Activated CD4-positive, alpha-beta T cell treated with anti-CD3 and anti-CD28 coated beads, Interleukin-2, amount 10 ng/mL, durations not matched to agents 7 days and 5 days (primary cell): ENCODE data around the gene COPS6. TPM values are rescaled to one million over a fixed set of nuclear protein-coding genes. Genes with fewer than 3 reads are reported as not detected.

Experiments
- CTCF ChIA-PET: fragments of 350-600 bp; sonication (Branson Sonifier 250); formaldehyde crosslinking; loops from one replicate; lab custom pipeline; 2021; ENCODE audit warnings: antibody characterized with exemption; lab: Charles Lee
- POLR2A ChIA-PET: fragments of 350-600 bp; sonication (Branson Sonifier 250); formaldehyde crosslinking; loops from one replicate; lab custom pipeline; 2021; ENCODE audit warnings: antibody characterized with exemption; lab: Charles Lee
- DNase-seq: peaks from one replicate; pipeline ENCODE4 v3.0.0-alpha.2; 2020
- H3K27ac Mint-ChIP-seq: one replicate; pipeline ENCODE4 v1.8.0; 2021; ENCODE audit warnings: mild to moderate bottlenecking, moderate library complexity, mixed read lengths
- H3K27me3 Mint-ChIP-seq: one replicate; pipeline ENCODE4 v1.8.0; 2021; ENCODE audit warnings: mixed read lengths
- H3K36me3 Mint-ChIP-seq: one replicate; pipeline ENCODE4 v1.8.0; 2021; ENCODE audit warnings: low read depth, mixed read lengths
- H3K4me1 Mint-ChIP-seq: one replicate; pipeline ENCODE4 v1.8.0; 2021; ENCODE audit warnings: mixed read lengths
- H3K4me3 Mint-ChIP-seq: one replicate; pipeline ENCODE4 v1.8.0; 2021; ENCODE audit warnings: mild to moderate bottlenecking, moderate library complexity, mixed read lengths
- H3K9me3 Mint-ChIP-seq: one replicate; pipeline ENCODE4 v1.8.0; 2021; ENCODE audit warnings: mixed read lengths
- total RNA-seq, 2 experiments: library from RNA; stranded (reverse); gene quantifications; one replicate each; pipeline ENCODE4 v1.2.3, GENCODE V29; 2021

COPS6 gene
- total RNA-seq: 10 to 100 TPM; 80.6 to 97.1 TPM

- Mint-ChIP-seq H3K27me3 (peaks cover 3% of the 10 kb centered on the region), H3K36me3 (peaks cover 43% of the 10 kb centered on the region), H3K4me1 (peaks cover 45% of the 10 kb centered on the region), H3K4me3 (peak within 1 kb of the TSS; percentile 89), H3K27ac (peak within 1 kb of the TSS; percentile 91), H3K9me3 (no peaks in the 10 kb centered on the region)
- CTCF ChIA-PET: interaction anchor here (0.6 to 0.9 kb wide), 3 partner anchors 8 to 14 kb away, joined by 3 read pairs; partner anchors contain the start of gene MCM7
- POLR2A ChIA-PET: interaction anchor here (1.5 kb wide), 1 partner anchor 11 kb away, joined by 4 read pairs; no protein-coding TSS in a partner anchor
- DNase-seq: peak; percentile 85
Observed at GRCh38 chr7:100088621-100089457, at the start of gene COPS6. COPS6 (plus strand) TSS chr7:100088969; CDS start chr7:100088991, 22 bp downstream.

GRCh38 chr7:100040575-100040974 lies 48.2 kb upstream of the COPS6 start:
- ChIA-PET POLR2A (no interaction called here), CTCF (no interaction called here)

DNA sequence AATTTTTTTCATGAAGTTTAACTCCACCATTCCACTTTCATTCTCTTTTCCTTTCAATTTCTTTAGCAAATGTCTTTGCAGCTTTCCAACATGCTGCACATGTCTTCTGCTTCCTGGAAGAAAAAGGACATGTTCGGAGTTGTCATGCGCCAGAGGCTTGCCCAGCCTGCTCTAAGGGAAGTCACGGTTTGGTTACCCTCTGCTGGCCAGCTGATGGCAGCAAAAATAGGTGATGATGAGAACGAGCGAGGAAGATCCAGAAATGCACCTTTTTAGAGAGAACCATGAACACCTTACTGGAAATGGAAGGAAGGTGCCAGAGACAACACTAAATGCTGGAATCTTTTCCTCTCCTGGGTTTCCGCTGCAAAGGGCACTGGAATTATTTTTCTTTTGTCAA lies 44.1 kb upstream of the COPS6 start:
- DNase-seq: peak; percentile 25
- no peaks in the 10 kb centered on the region for H3K27me3 Mint-ChIP-seq
- no peaks in the 10 kb centered on the region for H3K9me3 Mint-ChIP-seq
- H3K36me3 Mint-ChIP-seq: peaks cover 6% of the 10 kb centered on the region
- peaks cover 28% of the 10 kb centered on the region for H3K4me1 Mint-ChIP-seq
- no peak overlapping the region for H3K4me3 Mint-ChIP-seq
- POLR2A ChIA-PET: no interaction called here
- no peak overlapping the region for H3K27ac Mint-ChIP-seq
- CTCF ChIA-PET: interaction anchor here (1.0 kb wide), 1 partner anchor 8 kb away, joined by 3 read pairs; no protein-coding TSS in a partner anchor

More at GRCh38 chr7:100040575-100040974, 48.2 kb upstream of the COPS6 start:
- H3K4me1 Mint-ChIP-seq: peaks cover 20% of the 10 kb centered on the region
- H3K9me3 Mint-ChIP-seq: no peaks in the 10 kb centered on the region
- H3K4me3 Mint-ChIP-seq: no peak overlapping the region
- DNase-seq: no peak
- no peak overlapping the region for H3K27ac Mint-ChIP-seq
- H3K36me3 Mint-ChIP-seq: peaks cover 26% of the 10 kb centered on the region
- H3K27me3 Mint-ChIP-seq: no peaks in the 10 kb centered on the region

DNA sequence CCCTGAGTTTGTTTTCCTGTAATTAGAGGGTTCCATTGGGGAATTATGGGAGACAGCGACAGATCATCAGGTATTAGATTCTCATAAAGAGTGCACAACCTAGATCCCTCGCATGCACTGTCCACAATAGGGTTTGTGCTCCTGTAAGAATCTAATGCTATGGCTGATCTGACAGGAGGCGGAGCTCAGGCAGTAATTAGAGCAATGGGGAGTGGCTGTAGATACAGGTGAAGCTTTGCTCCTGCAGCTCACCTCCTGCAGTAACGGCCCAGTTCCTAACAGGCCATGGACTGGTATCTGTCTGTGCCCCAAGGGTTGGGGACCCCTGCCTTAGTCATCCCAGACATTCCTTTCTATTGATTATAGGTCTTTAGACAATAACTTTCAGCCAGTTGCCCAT lies 40.1 kb upstream of the COPS6 start:
- Mint-ChIP-seq H3K27me3 (no peaks in the 10 kb centered on the region), H3K9me3 (no peaks in the 10 kb centered on the region), H3K4me1 (peaks cover 30% of the 10 kb centered on the region), H3K4me3 (peak overlapping the region; percentile 87), H3K27ac (peak overlapping the region; percentile 97), H3K36me3 (no peaks in the 10 kb centered on the region)
- ChIA-PET POLR2A (no interaction called here), CTCF (interaction anchor here (1.2 to 1.8 kb wide), 2 partner anchors 52 to 72 kb away, joined by 3 to 5 read pairs; partner anchors contain the start of genes AP4M1 and MCM7)
- peak; percentile 8 for DNase-seq

DNA sequence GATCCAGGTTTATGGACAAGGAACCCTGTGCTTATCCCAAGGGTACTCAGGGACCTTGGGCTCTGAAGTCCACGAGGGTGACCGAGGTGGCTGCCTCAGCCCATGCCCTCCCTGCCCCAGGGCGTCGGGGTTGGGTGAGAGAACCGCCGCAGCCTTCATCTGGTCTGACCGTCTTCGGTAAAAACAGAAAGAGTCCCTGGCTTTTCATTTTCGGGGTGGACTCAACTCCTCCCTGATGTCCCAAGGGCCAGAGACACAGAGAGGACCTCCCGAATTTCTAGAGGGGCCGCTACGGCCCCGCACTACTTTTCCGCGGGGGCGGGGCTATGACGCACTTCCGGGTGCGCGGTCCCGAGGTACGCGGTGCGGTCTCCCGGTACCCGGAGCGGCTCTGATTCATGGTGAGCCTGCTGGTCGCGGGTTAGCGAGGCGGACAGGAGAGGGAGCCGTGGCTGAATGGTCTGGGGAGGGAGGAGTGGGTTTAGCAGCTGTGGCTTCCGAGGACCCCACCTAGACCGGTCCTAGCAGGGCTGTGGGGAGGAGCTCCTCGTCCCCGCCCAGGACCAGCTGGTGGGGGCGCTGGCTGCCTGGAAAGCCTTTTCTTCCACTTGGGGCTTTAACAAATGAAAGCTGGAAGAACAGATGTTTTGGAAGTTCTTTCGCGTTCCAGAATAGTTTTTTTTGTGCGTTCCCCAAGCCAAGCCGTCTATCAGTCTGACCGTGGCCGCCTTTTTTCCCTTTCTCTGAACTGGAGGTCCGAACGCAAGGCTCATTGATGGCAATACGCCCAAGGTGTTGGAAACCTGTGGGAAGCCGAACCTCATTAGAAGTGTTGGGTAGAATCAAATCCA lies 39.1 kb upstream of the COPS6 start, which contains the start of gene ZSCAN21:
ZSCAN21 (plus strand) TSS at position 334 of the 851 bp plus-strand sequence. CDS start 7,233 bp downstream, outside the sequence.
- H3K9me3 Mint-ChIP-seq: no peaks in the 10 kb centered on the region
- H3K36me3 Mint-ChIP-seq: no peaks in the 10 kb centered on the region
- H3K4me3 Mint-ChIP-seq: peak within 1 kb of the TSS; percentile 87
- H3K27me3 Mint-ChIP-seq: no peaks in the 10 kb centered on the region
- ChIA-PET CTCF (interaction anchor here (0.6 to 1.8 kb wide), 7 partner anchors 10 to 73 kb away, joined by 3 to 5 read pairs (median 4); partner anchors contain the start of genes AP4M1 and MCM7), POLR2A (no interaction called here)
- H3K4me1 Mint-ChIP-seq: peaks cover 30% of the 10 kb centered on the region
- peak within 1 kb of the TSS; percentile 97 for H3K27ac Mint-ChIP-seq
- DNase-seq: peak; percentile 79

DNA sequence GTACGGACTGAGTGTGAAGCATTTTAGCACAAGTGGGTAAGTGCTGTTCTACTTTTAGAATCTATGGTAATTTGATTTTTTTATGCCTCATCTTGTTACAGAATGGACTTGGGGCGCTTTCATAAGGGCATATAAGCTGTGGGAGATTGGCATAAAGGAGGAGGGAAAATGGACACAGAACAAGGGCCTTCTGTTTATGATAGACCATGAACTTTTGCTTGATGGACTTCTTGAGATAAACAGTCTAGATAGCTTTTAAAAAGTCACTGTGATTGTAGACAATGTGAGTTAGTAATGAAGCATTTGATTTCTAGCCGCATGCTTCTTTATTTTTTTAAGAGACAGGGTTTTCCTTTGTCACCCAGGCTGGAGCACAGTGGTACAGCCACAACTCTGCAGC lies 37.2 kb upstream of the COPS6 start:
- Mint-ChIP-seq H3K4me3 (peak overlapping the region; percentile 15), H3K4me1 (peaks cover 28% of the 10 kb centered on the region), H3K27me3 (no peaks in the 10 kb centered on the region), H3K27ac (no peak overlapping the region), H3K9me3 (no peaks in the 10 kb centered on the region), H3K36me3 (no peaks in the 10 kb centered on the region)
- no peak for DNase-seq
- ChIA-PET CTCF (interaction anchor here (1.3 to 1.8 kb wide), 4 partner anchors 12 to 58 kb away, joined by 4 to 6 read pairs (median 5); no protein-coding TSS in a partner anchor), POLR2A (no interaction called here)

- peak; percentile 64 for DNase-seq
Observed at GRCh38 chr7:100053215-100053614, 35.6 kb upstream of the COPS6 start.

GRCh38 chr7:100057006-100057405 lies 31.8 kb upstream of the COPS6 start:
- DNase-seq: no peak
- H3K27ac Mint-ChIP-seq: no peak overlapping the region
- H3K9me3 Mint-ChIP-seq: no peaks in the 10 kb centered on the region
- H3K27me3 Mint-ChIP-seq: no peaks in the 10 kb centered on the region
- CTCF ChIA-PET: interaction anchor here (0.5 to 1.4 kb wide), 2 partner anchors 19 to 31 kb away, joined by 4 to 6 read pairs; no protein-coding TSS in a partner anchor
- no peak overlapping the region for H3K4me3 Mint-ChIP-seq
- peaks cover 8% of the 10 kb centered on the region for H3K36me3 Mint-ChIP-seq
- POLR2A ChIA-PET: no interaction called here
- H3K4me1 Mint-ChIP-seq: peaks cover 4% of the 10 kb centered on the region

More at GRCh38 chr7:100053215-100053614, 35.6 kb upstream of the COPS6 start:
- Mint-ChIP-seq H3K27ac (no peak overlapping the region), H3K27me3 (no peaks in the 10 kb centered on the region), H3K4me1 (peaks cover 28% of the 10 kb centered on the region), H3K4me3 (no peak overlapping the region), H3K9me3 (no peaks in the 10 kb centered on the region), H3K36me3 (peaks cover 4% of the 10 kb centered on the region)
- CTCF ChIA-PET: interaction anchor here (0.6 to 1.8 kb wide), 13 partner anchors 9 to 152 kb away, joined by 3 to 7 read pairs (median 4); no protein-coding TSS in a partner anchor
- POLR2A ChIA-PET: interaction anchor here (0.6 kb wide), 1 partner anchor 25 kb away, joined by 3 read pairs; no protein-coding TSS in a partner anchor

DNA sequence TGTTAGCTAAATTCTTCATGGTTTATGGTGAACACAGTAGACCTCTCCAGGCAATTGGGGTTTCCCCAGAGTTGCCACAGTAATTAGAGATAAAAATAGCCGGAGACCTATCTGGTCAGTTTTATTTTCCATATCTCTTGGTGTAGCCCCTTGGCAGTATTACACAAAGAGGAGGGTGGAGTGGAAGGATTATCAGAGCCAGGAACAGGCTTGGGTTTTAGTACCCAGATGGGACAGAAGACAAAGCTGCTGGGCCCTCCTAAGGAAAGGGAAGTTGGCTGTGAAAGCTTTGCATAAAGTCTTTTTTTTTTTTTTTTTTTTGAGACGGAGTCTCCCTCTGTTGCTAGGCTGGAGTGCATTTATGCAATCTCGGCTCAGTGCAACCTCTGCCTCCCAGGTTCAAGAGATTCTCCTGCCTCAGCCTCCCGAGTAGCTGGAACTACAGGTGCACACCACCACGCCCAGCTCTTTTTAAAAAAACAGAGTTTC lies 29.5 kb upstream of the COPS6 start:
- Mint-ChIP-seq H3K27ac (no peak overlapping the region), H3K9me3 (no peaks in the 10 kb centered on the region), H3K27me3 (no peaks in the 10 kb centered on the region), H3K4me1 (no peaks in the 10 kb centered on the region), H3K4me3 (no peak overlapping the region), H3K36me3 (peaks cover 14% of the 10 kb centered on the region)
- no peak for DNase-seq
- ChIA-PET CTCF (interaction anchor here (0.6 to 1.9 kb wide), 4 partner anchors 9 to 65 kb away, joined by 3 to 5 read pairs (median 4); partner anchors contain the start of gene ZSCAN21), POLR2A (no interaction called here)

DNA sequence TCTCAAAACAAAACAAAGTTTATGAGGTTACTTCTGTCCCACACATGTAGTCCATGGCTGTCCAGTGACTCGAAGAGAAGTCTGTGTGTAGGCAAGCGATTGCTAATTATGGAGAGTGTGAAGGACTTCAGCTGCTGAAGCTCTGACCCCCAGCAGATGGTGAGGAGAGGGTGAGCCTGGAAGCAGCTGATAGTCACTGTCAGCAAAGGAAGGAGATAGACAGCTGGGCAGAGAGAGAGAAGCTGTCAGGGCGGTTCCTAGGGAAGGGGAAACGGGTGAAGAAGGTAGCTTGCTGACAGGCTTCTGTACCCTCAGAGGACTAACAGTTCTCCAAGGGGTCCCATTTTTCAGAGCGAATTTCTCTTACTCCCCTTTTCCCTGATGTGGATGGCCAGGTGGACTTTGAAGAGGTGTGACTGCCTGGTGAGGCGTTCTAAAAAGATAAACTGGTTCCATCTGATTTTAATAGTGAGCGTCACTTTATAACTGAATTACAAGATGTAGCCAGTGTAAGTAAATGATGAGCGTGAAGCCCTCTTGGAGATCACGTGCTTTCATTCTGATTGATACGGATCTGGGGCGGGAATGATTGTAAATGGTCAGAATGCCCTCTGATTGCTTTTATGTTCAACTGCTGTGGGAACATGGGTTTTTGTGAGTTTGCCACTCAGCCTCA lies 27.1 kb upstream of the COPS6 start:
- CTCF ChIA-PET: interaction anchor here (0.6 to 1.2 kb wide), 4 partner anchors 21 to 107 kb away, joined by 3 to 4 read pairs (median 4); no protein-coding TSS in a partner anchor
- H3K27me3 Mint-ChIP-seq: no peaks in the 10 kb centered on the region

DNA sequence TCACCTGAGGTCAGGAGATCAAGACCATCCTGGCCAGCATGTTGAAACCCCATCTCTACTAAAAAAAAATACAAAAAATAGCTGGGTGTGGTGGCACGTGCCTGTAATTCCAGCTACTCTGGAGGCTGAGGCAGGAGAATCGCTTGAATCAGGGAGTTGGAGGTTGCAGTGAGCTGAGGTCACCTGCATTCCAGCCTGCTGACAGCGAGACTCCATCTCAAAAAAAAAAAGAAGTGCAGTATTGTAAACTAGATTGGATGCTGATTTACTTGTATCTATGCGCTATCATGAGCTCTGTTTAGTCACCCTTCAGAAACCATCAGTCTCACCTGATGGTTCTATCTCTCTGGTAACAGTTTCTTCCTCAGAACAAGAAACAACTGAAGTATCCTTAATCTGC lies 25.4 kb upstream of the COPS6 start:
- Mint-ChIP-seq H3K4me3 (no peak overlapping the region), H3K27me3 (no peaks in the 10 kb centered on the region), H3K27ac (no peak overlapping the region), H3K9me3 (no peaks in the 10 kb centered on the region), H3K36me3 (peaks cover 31% of the 10 kb centered on the region), H3K4me1 (no peaks in the 10 kb centered on the region)
- DNase-seq: no peak
- CTCF ChIA-PET: interaction anchor here (0.7 to 1.3 kb wide), 6 partner anchors 9 to 299 kb away, joined by 3 to 4 read pairs (median 4); no protein-coding TSS in a partner anchor
- POLR2A ChIA-PET: interaction anchor here (0.7 kb wide), 1 partner anchor 143 kb away, joined by 6 read pairs; no protein-coding TSS in a partner anchor

More for the DNA sequence above, 27.1 kb upstream of the COPS6 start:
- Mint-ChIP-seq H3K36me3 (peaks cover 25% of the 10 kb centered on the region), H3K4me3 (no peak overlapping the region), H3K4me1 (no peaks in the 10 kb centered on the region), H3K9me3 (no peaks in the 10 kb centered on the region), H3K27ac (no peak overlapping the region)
- POLR2A ChIA-PET: no interaction called here
- no peak for DNase-seq
